Activated CD4-positive, CD25-positive, alpha-beta regulatory T cell (primary cell): ENCODE data around the gene SPIN2B.
"Not testable (repeated sequence)": the region's sequence is repeated elsewhere in the genome, so short reads cannot be mapped to it uniquely, and the experiment has no call there.

ENCODE experiments used
- DNase-seq, 4 experiments: peaks; one replicate each; lab custom pipeline; 2025; lab: John Stamatoyannopoulos, UW

SPIN2B gene

DNA sequence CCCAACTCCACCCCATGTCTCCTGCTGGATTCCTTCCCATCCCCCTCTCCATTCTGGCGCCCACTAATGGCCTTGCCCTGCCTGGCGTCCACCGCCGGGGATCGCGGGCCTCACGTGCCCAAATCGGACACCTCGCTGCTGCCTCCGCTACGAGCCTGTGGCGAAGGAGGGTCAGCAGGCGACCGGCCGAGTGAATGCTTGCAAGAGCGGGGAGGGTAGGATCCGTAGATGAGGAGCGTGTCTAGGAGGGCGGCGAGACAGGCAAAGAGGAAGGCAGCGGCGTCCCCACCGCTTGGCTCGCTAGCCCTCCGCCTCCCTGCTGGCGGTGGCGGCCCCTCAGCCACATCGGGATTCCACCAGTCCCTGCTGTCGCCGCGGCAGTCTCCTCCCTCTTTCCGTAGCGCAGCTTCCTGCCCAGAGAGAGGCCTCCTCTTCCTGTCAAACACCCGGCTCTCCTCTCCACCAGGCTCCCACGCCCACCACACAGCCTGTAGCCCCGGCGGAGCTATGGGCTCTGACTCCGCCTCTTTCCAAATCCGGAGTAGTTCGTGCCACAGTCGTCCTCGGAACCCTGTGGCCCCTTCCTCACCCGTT, at the start of gene SPIN2B:
TSS of gene SPIN2B (minus strand) at position 387 of the 594 bp plus-strand sequence.
- peak; percentile 27 to 50 (median 48) for DNase-seq

DNA sequence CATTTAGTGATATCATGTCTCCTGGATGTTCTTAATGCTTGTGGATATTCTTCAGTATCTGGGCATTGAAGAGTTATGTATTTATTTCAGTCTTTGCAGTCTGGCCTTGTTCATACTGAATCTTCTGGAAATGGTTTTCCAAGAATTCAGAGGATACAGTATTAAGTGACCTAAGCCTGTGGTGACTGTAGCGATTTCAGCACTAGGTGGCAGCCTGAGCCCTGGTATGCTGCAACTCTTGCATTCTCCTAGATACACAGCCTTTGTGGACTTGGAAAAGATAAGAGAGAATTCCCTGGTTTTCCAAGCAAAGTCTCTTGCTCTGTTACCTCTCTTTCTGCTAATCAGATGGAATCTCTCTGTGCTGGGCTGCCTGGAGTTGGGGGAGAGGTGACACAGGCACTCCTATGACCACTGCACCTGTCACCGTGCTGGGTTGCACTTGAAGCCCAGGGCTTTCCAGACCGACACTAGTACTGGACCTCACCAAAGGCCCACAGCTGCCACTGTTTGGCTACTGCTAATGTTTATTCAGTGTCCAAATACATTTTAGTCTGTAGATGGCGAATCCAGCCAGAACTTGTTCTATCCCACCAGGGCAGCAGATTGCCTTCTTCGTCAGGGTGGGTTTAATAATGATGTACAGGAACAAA, 35.2 kb upstream of the SPIN2B start:
- no peak for DNase-seq

GRCh38 chrX:57155171-57155570, 33.8 kb upstream of the SPIN2B start:
- DNase-seq: no peak

DNA sequence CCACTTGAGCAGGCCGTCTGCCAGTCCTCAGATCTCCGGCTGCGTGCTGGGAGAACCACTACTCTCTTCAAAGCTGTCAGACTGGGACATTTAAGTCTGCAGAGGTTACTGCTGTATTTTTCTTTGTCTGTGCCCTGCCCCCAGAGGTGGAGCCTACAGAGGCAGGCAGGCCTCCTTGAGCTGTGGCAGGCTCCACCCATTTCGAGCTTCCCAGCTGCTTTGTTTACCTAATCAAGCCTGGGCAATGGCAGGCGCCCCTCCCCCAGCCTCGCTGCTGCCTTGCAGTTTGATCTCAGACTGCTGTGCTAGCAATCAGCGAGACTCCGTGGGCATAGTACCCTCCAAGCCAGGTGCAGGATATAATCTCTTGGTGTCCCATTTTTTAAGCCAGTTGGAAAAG, 30.9 kb upstream of the SPIN2B start:
- DNase-seq: not testable (repeated sequence)

DNA sequence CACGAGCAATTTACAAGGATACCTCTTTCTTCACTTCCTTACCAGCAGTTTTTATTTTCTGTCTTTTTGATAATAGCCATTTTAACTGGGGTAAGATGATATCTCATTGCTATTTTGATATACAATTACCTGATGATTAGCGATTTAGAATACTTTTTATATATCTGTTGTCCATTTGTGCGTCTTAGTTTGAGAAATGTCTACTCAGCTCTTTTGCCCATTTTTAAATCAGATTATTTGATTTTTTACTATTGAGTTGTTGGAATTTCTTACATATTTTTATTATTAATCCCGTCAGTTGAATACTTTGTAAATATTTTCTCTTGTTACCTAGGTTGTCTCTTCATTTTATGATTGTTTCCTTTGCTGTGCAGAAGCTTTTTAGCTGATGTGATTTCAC, 17.3 kb upstream of the SPIN2B start:
- no peak for DNase-seq

DNA sequence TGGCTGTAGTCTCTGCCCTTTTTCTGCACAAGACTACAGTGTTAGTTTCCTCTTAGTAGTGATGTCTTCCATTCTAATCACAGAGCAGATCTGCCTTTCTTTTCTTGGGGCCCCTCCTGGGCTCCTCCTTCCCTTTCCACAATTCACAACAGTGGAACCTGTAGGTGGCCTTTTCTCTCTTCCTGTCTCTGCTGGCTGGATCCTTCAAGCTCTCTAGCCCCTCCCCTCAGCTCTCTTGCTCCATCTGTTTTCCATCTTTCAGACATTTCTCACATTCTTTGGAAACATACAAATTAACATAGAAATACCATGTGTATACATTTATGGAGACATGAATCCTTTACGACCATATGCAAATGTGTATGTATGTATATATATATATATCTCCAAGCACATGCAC, 16.2 kb upstream of the SPIN2B start:
- DNase-seq: no peak

DNA sequence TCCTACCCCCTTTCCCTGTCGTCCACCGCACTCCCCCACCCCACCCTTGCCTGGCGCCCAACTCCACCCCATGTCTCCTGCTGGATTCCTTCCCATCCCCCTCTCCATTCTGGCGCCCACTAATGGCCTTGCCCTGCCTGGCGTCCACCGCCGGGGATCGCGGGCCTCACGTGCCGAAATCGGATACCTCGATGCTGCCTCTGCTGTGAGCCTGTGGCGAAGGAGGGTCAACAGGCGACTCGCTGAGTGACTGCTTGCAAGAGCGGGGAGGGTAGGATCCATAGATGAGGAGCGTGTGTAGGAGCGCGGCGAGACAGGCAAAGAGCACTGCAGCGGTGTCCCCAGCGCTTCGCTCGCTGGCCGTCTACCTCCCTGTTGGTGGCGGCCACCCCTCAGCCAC, 15.7 kb upstream of the SPIN2B start, which contains the start of gene SPIN2A:
TSS of gene SPIN2A (minus strand) at position 325 of the 400 bp plus-strand sequence. CDS start 800 bp downstream, outside the sequence.
- not testable (repeated sequence) for DNase-seq

DNA sequence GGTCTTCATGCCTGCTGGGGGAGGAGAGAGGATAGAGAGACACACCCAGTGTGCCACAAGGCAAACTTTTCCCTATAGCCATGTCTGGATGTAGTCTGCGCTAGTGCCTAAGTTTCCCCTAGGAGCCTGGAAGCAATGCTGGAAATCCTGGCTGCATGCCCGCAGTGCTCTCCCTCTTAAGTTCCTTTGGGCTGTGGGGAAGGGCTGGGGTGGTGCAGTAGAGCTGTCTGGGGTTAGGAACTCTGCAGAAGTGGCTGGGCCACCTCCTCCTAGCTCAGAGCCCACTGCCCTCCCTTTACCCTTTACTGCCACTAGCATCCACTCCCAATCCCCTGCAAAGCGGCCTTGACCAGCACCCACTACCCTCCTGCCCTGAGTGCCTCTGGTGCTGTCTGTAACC, 15.2 kb upstream of the SPIN2B start:
- not testable (repeated sequence) for DNase-seq

GRCh38 chrX:57135287-57135686, 13.9 kb upstream of the SPIN2B start:
- no peak for DNase-seq

DNA sequence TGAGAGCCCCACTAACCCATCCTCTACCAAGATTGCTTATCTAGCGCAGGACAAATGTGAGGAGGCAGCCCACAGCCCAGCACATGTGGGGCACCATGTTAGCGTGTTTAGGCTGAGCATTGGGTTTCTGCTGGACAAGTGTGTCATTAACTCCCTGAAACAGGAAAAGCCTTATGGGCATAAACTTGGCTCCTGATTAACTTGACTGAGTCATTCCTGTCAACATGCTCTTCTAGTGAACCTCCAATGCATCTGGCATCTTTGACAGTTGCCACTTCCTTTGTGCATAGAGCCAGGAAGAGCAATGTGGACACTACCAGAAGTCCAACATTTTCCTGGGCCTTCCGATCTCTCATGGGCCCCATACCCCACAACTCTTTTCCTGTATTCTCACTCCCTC, 13.4 kb upstream of the SPIN2B start:
- DNase-seq: no peak

DNA sequence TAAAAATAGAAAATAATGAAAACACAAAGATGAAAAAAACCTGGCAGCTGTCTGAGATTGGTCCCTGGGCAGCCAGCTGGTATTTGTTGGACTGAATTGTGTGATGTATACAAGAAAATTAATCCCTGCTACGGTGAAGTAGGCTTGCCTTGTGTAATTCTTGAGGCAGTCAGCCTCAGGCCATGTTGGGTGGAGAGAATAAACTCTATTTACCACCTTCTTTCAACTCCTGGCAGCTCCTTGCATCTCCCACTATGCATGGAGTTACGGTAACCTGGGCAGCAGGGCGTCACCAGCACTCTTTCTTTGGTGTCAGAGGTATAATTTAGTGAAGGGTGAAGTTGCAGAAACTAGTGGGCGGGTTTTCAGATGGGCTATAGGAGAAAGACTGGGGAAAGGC, 12.4 kb upstream of the SPIN2B start:
- no peak for DNase-seq

DNA sequence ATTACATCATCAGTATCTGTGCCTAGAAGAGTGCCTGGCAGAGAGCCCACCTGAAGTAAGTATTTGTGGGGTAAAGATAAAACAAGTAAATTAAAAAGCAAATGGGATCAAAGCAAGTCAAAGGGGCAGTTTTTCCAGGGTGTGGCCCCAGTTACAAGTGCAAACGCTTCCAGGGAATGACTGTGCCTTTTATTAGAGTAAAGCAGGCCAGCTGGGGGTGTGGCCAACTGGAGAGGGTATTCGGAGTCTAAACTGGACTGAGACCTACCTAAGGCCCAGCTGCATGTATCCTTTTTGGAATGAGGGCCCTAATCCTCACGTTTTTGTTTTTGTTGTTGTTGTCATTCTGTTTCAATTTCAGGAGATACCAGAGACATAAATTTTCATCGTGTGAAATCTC, 11.9 kb upstream of the SPIN2B start:
- DNase-seq: not testable (repeated sequence)

DNA sequence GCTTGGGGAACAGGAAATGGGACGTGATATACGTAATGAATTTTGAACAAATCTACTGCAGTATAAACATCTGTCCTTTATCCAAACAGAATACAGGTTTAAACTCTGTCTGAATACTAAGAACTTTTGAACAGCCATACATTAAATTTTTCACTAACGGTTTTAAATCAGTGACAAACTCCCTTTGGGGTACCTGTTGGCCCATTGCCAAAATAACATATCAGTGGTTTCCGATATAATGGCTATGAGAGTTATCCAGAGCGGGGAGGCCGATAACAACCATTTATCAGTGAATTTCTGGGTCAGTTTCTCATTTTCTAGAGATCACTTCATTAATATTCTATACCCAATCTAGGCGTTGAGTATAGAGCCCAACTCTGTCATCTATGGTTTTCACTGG, 10.7 kb upstream of the SPIN2B start:
- no peak for DNase-seq

- DNase-seq: no peak
Measured at GRCh38 chrX:57121816-57122215, 468 bp upstream of the SPIN2B start.

- not testable (repeated sequence) for DNase-seq
Measured at GRCh38 chrX:57120619-57121161, 658 bp downstream of the SPIN2B start.

GRCh38 chrX:57119416-57119815, 1.9 kb downstream of the SPIN2B start:
- no peak for DNase-seq

GRCh38 chrX:57117566-57117965, 3.8 kb downstream of the SPIN2B start:
- DNase-seq: not testable (repeated sequence)

- no peak for DNase-seq
Measured at GRCh38 chrX:57104921-57105398, 16.4 kb downstream of the SPIN2B start.

DNA sequence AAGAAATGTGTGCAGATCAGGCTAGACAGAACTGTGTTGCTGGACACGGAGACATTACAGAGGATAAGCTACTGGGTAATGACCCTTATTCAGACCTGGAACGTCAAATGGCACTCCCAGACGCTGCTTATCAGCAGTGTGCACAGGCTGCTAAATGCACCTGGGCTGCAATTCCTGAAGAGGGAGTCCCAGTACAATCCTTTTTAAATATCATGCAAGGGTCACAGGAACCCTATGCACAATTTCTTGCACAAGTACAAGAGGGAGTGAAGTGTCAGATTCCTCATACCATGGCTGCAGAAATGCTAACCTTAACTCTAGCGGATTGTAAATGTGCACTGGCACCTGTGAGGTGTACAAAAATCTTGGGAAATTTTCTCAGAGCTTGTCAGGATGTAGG, 16.9 kb downstream of the SPIN2B start:
- DNase-seq: no peak

DNA sequence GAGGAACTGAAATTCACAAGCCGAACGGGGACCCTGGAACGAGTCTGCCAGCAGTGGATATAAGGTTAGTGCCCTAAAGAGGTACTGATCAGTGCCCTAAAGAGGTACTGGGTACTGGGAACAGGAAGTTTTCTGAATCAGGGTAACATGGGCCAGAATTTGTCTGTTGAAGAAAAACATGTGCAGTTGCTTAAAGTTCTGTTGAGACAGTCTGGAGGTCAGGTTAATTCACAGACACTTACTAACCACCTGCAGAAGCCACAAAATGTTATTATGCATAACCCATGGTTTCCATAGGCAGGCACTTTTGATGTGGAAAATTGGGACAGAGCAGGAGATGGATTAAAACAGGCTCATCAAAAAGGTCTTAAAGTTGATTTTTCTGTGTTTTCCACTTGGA, 17.9 kb downstream of the SPIN2B start:
- DNase-seq: no peak

GRCh38 chrX:57102918-57103317, 18.4 kb downstream of the SPIN2B start:
- DNase-seq: not testable (repeated sequence)

DNA sequence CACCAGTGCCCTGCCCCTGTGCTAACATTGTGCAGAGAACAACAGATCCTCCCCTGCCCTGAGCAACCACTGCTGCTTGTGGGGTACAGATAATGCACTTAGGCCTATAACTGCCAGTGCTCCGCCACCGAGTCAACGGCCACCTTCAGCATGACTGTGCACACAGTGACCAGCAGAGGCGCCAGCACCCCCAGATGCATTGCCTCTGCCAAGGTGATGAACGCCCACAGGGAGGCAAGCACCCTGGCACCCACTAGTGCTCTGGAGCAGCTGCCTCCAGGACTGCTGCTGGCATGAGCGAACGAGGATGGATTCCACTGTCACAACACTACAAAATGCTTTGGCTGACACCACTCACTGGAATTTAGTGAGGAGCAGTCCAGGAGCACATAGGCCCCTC, 38.2 kb downstream of the SPIN2B start:
- DNase-seq: no peak

DNA sequence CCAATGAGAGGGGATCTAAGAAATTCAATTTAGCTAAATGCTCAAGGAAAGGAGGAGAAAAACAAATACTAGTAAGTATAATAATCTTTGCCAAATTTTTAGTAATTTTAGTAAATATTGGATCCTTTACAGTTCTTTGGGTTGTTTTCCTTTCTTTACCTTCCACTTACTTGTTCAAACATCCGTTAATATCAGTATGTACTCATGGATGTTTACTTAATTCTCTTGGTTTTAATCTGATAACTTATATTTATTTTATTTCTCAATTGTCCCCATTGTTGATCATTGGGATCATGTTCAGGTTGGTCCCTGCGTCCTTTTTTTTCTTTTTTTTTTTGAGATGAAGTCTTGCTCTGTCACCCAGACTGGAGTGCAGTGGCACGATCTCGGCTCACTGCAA, 46.9 kb downstream of the SPIN2B start:
- DNase-seq: no peak
